DMS53 treated with DMSO at 0.1 percent for 48 hours (cell line): ENCODE results near the gene TMEM145.

ENCODE experiments used
- DNase-seq: peaks from one replicate; lab custom pipeline; 2025; ENCODE audit not compliant: unreplicated experiment; lab: John Stamatoyannopoulos, UW

TMEM145 gene

DNA sequence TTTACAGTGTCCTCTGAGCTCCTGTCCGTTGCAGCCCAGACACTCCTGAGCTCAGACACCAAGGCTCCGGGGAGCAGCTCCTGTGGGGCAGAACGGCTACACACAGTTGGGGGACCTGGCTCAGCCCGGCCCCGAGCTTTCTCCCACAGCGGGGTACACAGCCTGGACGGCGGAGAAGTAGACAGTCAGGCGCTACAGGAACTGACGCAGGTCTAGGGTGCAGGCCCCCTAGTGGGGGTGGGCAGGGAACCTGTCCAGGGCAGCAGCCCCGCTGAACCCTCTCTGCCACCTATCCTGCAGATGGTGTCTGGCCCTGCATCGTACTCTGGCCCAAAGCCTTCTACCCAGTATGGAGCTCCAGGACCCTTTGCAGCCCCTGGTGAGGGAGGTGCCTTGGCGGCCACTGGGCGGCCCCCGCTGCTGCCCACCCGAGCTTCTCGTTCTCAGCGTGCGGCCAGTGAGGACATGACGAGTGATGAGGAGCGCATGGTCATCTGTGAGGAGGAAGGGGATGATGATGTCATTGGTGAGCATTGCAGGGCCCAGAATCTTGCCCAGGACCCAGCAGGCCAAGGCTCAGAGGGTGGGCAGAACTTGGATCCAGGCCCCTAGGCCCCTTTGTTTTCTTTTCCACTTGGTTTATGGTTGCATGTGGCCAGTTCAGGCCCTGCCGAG is 24.1 kb upstream of the TMEM145 start:
- no peak for DNase-seq

DNA sequence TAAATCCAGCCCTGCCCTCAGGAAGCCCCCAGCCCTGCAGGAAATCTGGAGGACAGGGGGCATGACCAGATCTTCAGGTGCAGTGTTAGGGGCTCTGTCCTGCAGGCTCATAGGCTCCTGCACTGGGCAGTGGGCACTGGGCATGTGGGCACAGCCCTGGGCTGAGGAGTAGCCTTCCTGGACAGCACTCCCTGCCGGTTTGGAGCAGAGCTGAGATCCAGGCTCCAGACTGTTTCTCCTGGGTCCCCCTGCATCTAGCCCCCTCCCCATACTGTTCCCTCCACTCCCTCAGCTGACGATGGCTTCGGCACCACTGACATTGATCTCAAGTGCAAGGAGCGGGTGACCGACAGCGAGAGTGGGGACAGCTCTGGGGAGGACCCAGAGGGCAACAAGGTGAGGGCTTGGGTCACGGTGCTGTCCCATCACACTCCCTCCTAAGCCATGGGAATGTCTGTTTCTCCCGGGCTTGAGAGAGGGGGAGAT is 23.5 kb upstream of the TMEM145 start:
- DNase-seq = no peak

DNA sequence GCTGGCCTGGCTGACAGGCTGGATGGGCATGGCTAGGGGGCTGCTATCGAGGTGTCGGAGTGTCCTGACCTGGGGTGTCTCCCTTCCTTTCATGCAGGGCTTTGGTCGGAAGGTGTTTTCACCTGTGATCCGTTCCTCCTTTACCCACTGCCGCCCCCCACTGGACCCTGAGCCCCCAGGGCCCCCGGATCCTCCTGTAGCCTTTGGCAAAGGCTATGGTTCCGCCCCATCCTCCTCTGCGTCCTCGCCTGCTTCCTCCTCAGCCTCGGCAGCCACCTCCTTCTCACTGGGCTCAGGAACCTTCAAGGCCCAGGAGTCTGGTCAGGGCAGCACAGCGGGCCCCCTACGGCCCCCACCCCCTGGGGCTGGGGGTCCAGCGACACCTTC is 23.0 kb upstream of the TMEM145 start:
- no peak for DNase-seq

DNA sequence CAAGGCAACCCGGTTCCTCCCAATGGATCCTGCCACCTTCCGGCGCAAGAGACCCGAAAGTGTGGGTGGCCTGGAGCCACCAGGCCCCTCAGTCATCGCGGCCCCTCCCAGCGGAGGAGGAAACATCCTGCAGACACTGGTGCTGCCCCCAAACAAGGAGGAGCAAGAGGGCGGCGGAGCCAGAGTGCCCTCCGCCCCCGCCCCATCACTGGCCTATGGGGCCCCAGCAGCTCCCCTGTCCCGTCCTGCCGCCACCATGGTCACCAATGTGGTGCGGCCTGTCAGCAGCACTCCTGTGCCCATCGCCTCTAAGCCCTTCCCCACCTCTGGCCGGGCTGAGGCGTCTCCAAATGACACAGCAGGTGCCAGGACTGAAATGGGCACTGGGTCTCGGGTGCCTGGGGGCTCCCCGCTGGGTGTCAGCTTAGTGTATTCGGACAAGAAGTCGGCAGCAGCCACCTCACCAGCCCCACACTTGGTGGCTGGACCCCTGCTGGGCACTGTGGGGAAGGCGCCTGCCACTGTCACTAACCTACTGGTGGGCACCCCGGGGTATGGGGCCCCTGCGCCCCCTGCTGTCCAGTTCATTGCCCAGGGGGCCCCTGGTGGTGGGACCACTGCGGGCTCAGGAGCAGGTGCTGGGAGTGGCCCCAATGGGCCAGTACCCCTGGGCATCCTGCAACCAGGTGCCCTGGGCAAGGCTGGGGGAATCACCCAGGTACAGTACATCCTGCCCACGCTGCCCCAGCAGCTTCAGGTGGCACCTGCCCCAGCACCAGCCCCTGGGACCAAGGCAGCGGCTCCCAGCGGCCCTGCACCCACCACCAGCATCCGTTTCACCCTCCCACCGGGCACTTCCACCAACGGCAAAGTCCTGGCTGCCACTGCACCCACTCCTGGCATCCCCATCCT is 22.3 kb upstream of the TMEM145 start:
- no peak for DNase-seq

DNA sequence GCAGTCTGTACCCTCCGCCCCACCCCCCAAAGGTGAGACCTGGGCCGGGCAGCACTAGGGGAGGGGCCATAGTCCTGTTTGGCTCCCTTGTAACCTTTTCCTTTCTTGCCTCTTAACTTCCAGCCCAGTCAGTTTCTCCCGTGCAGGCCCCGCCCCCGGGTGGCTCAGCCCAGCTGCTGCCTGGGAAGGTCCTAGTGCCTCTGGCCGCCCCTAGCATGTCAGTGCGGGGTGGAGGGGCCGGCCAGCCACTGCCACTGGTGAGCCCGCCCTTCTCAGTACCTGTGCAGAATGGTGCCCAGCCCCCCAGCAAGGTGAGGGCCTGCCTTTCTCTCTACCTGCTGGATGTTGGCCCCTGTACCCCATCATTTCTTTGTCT is 21.7 kb upstream of the TMEM145 start:
- DNase-seq = no peak

DNA sequence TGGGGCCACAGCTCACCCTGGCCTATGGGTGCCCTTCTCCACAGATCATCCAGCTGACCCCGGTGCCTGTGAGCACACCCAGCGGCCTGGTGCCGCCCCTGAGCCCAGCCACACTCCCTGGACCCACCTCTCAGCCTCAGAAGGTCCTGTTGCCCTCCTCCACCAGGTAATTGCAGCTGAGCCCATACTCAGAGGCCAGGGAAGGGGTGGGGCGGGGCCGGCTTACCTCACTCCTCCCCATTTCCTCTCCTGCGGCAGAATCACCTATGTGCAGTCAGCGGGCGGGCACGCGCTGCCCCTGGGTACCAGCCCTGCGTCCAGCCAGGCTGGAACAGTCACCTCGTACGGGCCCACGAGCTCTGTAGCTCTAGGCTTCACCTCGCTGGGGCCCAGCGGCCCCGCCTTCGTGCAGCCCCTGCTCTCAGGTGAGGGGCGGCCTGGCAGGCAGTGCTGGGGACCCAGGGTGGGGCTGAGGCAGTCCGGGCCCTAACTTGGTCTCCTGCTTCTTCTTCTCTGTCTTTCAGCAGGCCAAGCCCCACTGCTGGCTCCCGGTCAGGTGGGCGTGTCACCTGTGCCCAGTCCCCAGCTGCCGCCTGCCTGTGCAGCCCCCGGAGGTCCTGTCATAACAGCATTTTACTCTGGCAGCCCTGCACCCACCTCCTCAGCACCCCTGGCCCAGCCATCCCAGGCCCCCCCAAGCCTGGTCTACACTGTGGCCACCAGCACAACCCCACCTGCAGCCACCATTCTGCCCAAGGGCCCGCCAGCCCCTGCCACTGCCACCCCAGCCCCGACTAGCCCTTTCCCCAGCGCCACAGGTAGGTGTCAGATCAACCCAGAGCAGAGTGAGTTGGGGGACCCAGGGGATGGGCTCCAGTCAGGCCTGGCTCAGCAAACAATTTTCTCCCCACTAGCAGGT is 20.8 kb upstream of the TMEM145 start:
- DNase-seq = no peak

DNA sequence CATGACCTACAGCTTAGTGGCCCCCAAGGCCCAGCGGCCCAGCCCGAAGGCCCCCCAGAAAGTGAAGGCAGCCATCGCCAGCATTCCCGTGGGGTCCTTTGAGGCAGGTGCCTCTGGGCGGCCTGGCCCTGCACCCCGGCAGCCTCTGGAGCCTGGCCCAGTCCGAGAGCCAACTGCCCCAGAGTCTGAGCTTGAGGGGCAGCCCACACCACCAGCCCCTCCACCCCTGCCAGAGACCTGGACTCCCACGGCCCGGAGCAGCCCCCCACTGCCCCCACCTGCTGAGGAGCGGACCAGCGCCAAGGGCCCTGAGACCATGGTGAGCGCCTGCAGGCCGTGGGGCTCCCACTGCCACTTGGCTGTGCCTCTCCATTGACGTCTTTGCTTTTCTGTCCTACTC is 20.1 kb upstream of the TMEM145 start:
- no peak for DNase-seq

DNA sequence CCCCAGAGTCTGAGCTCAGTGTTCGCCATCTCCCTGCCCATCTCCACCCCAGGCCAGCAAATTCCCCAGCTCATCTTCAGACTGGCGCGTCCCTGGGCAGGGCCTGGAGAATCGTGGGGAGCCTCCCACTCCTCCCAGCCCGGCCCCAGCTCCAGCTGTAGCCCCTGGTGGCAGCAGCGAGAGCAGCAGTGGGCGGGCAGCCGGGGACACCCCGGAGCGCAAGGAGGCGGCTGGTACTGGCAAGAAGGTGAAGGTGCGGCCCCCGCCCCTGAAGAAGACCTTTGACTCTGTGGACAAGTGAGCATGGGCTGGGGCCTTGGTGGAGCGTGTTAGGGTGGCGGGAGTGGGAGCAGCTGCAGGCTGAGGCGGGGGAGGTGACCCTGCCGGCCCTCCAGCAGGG is 19.6 kb upstream of the TMEM145 start:
- no peak for DNase-seq

DNA sequence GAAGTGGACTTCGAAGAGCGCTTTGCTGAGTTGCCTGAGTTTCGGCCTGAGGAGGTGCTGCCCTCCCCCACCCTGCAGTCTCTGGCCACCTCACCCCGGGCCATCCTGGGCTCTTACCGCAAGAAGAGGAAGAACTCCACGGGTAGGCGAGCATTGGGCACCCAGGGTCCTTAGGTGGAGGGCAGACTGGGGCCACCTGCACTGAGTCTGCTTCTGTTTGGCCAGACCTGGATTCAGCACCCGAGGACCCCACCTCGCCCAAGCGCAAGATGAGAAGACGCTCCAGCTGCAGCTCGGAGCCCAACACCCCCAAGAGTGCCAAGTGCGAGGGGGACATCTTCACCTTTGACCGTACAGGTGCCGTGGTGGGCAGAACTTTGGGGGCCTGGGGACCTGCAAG is 19.2 kb upstream of the TMEM145 start:
- DNase-seq = no peak

DNA sequence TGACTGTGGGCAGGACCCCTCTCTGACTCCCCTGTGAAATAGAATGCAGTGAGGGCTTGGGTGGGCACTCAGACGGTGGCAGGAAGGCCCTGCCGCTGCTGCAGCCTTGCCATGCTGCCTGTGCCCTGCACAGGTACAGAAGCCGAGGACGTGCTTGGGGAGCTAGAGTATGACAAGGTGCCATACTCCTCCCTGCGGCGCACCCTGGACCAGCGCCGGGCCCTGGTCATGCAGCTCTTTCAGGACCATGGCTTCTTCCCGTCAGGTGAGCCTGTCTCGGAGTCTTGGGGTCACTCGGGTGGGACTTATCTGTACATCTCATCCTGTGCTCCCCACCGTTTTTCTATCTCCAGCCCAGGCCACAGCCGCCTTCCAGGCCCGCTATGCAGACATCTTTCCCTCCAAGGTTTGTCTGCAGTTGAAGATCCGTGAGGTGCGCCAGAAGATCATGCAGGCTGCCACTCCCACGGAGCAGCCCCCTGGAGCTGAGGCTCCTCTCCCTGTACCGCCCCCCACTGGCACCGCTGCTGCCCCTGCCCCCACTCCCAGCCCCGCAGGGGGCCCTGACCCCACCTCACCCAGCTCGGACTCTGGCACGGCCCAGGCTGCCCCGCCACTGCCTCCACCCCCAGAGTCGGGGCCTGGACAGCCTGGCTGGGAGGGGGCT is 18.5 kb upstream of the TMEM145 start:
- DNase-seq = no peak

DNA sequence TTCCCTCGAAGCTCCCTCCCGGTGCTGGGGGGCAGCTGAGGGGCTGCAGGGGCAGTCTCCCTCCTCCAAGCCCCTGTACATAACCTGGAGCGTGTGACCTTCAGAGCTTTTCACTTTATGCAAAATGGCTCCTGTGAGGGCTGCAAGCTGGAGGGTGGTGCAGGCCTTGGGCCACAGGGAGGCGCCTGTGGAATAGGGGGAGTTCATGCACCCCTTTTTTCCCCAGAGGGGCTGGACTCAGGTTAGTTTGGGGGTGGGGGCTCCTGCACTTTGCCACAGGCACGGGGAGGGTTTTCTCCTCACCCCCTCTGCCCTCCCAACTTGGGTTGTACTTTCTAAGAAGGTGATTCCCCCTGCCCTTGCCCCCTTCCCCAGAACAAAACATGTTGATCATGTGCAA is 17.8 kb upstream of the TMEM145 start:
- DNase-seq = no peak

DNA sequence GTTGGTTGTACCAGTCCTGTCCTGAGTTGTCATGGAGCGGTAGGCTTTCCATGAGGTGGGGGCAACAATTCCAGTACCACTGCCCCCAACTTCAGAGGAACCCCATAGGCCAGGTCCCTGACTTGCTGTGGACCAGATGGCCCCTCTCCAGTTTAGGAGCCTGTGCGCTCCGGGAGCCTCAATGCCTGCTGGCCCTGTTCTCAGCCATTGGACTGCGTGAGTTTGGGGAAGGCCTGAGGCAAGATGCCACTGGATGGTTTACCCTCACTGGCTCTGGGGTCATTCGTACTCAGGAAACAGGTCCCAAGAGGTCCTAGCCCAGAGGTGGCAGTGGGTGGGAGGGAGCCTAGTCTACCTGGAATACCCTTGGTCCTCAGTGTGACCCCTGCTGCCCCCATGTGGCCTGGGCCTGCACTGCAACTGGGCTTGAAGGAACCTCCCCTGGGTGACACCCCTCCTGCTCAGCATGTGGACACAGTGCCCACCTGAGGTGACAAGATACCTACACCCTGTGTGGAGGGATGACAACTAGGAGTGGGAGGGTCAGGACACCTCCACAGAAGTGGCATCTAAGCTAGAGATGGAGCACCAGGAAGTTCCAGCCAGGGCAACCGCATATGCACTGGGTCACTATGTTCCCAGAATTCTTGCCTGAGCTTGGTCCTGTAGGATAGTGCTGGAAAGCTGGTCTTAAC is 17.1 kb upstream of the TMEM145 start:
- peak; percentile 39 for DNase-seq

DNA sequence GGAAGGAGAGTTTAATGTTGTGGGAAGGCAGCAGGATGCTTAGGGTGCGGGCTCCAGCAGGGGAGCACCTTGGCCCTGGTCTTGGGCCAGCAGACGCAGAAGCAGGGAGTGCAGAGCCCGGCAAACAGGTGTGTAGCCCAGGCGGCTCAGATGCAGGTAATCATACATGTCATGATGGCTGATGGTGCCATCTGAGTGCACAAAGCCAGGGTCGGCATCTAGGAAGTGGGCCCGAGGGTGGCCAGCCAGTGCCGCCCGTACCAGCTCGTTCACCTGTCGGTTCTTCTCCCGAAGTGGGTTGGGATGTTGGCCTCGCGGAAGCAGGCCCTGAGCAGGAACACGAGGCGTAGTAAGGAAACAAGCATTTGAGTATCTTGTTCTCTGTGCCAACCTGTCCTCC is 16.1 kb upstream of the TMEM145 start:
- DNase-seq = no peak

DNA sequence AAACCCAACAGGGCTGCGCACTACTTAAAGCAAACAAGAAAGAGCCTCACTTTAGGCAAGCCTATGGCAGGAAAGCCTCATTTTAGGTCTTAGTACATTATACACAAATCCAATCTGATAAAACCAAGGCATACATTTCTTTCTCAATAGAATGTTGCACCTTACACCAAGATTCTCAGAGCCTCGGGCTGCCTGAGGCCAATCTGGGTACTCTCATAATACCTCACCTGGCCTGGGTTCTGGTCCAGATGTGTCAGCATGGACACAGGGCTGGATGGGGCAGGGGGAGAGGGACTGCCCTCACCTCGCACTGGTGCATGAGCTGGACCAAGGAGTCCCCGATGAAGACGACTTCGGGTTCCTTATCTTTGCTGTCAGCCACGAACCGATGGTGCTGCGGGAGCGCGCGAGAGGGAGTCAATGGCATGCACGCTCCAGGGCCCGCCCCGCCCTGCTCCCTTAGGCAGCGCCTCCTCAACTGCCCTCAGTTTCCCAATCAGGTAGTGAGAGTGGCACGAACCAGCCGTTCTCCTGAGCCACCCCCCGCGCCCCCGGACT is 11.4 kb upstream of the TMEM145 start, which contains the start of gene PRR19:
Gene PRR19, plus strand, starts transcription at position 487 of the 558 bp plus-strand sequence. CDS start 7,453 bp downstream, outside the sequence.
- peak; percentile 47 for DNase-seq

DNA sequence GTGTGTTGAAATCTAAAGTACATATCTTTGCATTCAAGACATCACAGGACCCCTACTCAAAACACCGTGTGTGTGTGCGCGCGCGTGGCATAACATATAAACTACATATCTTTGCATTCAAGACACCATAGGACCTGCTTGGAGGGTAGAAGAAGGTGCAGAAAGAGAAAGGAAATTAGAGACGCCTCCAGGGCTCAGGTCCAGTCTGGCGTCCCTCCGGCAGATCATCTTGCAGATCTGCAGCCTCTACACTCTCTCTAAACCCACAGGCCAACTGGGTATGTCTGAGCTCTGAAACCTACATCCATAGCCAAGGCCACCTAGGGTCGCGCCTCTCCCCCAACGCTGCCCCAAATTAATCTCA is 10.0 kb upstream of the TMEM145 start:
- DNase-seq = no peak

DNA sequence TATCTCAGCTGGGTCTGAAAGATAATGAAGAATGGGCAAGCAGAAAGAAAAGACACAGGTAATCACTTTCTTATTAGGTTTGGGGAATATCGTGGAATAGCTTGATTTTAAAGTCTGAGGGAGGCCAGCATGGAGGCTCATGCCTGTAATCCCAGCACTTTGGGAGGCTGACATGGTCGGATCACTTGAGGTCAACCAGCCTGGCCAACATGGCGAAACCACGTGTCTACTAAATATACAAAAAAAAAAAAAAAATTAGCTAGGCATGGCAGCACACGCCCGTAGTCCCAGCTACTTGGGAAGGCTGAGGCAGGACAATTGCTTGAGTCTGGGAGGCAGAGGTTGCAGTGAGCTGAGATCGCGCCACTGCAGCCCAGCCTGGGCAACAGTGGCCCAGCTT is 9.2 kb upstream of the TMEM145 start:
- DNase-seq = no peak

DNA sequence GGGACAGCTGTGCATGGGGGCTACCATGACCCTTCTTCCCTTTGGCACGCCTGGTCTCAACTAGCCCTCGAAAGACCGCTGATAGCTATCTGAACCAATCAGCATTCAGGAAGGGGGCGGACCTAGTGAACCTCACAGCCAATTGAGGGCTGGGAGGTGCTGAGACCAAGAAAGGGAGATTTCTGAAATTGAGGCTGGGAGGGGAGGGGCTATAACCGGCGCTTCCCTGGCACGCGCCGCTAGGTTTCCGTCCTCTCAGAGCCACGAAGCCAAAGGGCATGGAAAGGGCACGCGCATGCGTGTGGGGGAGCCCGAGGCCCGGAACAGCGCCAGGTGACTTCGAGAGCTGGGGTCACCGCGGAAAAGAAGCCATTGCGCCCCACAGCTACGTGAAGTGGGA is 6.5 kb upstream of the TMEM145 start:
- no peak for DNase-seq

DNA sequence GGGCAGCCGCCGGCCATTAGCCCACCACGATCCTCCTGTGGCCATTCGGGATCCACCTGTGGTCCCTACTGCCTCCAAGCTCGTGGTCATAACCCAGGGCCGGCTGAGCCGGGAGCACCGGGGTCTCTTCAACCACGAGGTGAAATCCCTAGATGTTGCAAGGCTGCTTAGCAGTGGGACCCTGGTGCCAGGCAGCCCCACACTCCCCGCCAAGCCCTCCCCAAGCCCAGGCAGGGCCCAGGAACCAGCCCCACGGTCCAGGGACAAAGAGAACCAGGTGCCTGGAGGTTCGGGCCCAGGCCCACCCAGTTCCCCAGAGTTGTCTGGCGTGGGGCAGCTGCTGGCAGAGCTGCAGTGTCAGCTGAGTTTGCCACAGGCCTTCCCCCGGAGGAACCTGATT is 3.4 kb upstream of the TMEM145 start:
- DNase-seq = no peak

DNA sequence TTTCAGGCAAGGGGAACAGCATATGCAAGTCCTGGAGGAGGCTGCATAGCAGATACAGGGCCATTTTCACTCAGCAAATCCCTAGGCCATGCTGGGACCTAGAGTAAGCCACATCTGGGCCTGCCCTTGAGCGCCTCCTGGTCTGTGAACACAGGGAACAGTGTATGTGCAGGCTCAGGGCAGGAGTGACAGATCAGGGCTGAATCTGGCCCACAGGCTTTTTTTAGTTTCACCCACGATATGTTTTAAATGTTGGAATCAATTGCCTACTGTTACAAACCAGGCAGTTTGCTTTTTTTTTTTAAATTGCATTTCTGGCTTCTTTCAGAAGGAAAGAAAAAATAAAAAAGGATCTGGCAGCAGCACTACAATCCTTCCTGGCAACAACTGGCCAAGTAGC is 1.5 kb upstream of the TMEM145 start:
- DNase-seq = no peak

DNA sequence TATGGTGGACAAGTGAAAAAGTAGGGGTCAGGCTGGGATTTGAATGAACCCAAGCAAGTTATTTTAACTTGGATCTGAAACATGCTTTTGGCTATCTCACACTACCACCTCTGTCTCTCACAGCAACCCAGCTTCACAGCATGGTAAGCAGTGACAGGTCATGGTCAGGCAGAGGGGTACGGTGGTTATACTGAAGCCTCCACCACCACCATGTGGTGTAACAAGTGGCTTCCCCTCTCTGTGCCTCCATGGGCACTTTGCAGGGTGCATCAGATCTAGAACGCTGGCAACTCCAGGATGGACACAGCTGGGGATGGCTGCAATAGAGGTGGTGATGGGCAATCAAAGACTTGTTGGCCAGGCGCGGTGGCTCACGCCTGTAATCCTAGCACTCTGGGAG is 739 bp upstream of the TMEM145 start:
- DNase-seq = no peak
